Activated CD4-positive, alpha-beta T cell treated with anti-CD3 and anti-CD28 coated beads, Interleukin-2, amount 50 U/mL, for 24 hours (primary cell): ENCODE data around the gene HYAL3.
"Not testable (repeated sequence)": the region's sequence is repeated elsewhere in the genome, so short reads cannot be mapped to it uniquely, and the experiment has no call there.

Experiments
- DNase-seq, 2 donors: peaks; one replicate each; pipeline ENCODE4 v3.0.0-alpha.2; 2020; ENCODE audit warnings: low read depth in 1 of 2, low spot score in 1 of 2

HYAL3 gene

GRCh38 chr3:50292159-50293078 is 6.8 kb downstream of the HYAL3 start, which contains the start of gene IFRD2:
TSS of gene IFRD2 (minus strand) at chr3:50292429. CDS start at chr3:50292274, 155 bp downstream.
- peak; percentile 84 to 93 for DNase-seq

DNA sequence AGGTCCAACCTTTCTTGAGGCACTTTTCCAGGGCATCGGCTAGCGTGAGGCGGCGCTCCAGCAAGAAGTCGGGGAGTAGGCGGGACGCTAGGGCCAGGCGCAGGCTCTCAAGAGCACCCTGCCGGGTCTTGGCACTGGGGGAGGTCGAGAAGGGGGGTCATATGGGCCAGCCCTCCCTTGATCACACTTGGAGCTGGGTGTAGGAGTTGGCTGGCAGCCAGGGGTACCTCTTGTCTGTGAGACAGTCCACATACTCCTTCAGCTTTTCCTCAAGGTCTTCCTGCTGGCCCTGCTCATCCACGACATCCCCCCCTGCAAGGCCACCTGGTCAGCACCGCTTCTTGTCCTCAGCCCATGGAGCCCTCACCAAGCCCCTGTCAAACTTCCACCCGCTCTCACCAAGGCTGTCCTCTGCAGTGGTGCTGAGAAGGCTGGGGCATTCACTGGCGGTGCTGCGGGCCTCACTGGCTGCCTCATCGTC is 9.0 kb downstream of the HYAL3 start:
- DNase-seq, result no peak

DNA sequence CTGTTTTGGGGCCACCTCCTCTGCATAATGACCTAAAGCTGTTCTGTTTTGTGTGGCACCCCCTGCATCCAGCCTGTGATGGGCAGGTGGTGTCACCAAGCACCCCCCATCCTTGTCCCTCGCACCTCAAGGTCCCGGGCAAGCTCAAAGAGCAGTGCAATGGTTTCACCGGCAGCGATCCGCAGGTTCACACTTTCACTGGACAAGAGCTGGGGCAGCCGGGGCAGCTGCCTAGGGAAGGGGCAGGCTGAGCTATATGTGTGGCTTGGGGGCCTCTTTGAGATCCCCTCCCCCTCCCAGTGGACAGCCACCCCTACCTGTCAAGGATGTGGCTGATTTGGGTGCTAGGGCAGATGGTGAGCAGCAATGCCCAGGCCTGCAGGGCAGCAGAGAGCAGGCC is 10.1 kb downstream of the HYAL3 start:
- no peak for DNase-seq

- DNase-seq, result no peak
Observed at GRCh38 chr3:50288387-50289007, 10.7 kb downstream of the HYAL3 start.

DNA sequence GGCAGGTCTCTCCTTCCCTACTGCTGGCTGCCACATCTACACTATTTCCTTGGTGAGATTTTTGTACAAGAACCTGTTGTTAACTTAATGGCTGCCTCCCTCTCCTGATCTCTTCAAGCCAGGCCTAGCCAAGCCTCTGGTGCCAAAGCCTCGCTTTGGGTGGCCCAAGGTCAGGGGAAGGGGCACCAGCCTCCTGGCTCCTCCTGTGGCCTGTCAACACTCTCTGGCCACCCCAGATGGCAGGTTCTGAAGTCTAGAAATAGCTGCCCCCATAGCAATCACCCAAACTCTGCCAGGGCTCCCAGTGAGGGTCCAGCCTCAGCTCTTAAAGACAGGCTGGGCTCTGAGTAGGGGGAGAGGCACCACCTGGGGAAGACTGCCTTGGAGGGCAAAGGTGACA is 11.9 kb downstream of the HYAL3 start:
- no peak for DNase-seq

- DNase-seq, result no peak
Observed at GRCh38 chr3:50286322-50287227, 12.6 kb downstream of the HYAL3 start.

- DNase-seq, result not testable (repeated sequence)
Observed at GRCh38 chr3:50284121-50284520, 15.1 kb downstream of the HYAL3 start.

GRCh38 chr3:50279255-50280016 is 19.8 kb downstream of the HYAL3 start:
- DNase-seq, result no peak

- no peak for DNase-seq
Observed at GRCh38 chr3:50278880-50279224, 20.4 kb downstream of the HYAL3 start, which contains the start of gene LSMEM2. TSS of gene LSMEM2 (plus strand) at chr3:50279087. CDS start at chr3:50279114, 27 bp downstream.

GRCh38 chr3:50278123-50278879 is 20.9 kb downstream of the HYAL3 start:
- no peak for DNase-seq

DNA sequence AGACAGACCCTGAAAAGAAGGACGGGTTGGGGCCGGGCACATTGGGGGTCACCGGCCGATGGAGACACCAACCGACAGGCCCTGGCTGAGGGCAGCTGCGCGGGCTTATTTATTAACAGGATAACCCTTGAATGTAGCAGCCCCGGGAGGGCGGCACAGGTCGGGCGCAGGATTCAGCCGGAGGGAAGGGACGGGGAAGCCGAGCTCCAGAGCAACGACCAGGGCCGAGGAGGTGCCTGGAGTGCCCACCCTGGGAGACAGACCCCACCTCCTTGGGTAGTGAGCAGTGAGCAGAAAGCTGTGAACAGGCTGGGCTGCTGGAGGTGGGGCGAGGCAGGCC is 22.5 kb downstream of the HYAL3 start:
- no peak for DNase-seq

GRCh38 chr3:50275996-50276761 is 23.0 kb downstream of the HYAL3 start:
- DNase-seq, result no peak

DNA sequence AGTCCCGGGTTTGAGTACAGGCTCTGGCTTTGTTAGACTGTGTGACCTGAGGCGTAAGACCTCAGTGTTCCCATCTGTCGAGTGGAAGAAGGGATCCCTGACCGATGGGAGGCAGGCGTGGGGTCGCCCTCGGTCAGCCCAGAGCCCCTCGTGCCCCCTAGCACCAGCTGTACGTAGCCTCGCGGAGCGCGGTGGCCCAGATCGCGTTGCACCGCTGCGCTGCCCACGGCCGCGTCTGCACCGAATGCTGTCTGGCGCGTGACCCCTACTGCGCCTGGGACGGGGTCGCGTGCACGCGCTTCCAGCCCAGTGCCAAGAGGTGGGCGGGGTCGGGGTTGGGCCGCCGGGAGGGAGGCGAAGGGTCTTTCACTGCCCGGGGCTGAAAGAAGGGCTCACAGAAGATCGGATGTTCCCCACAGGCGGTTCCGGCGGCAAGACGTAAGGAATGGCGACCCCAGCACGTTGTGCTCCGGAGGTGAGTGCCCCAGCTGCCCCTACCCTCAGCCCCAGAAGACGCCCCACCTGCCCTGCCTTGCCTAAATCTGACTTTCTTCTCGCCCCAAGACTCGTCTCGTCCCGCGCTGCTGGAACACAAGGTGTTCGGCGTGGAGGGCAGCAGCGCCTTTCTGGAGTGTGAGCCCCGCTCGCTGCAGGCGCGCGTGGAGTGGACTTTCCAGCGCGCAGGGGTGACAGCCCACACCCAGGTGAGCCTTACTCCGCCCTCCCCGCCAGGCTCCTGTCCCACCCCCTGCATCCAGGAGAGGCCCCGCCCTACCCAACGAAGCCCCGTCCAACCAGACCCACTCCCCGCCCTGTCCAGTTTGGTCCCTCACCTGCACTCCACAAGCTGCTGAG is 23.8 kb downstream of the HYAL3 start:
- DNase-seq, result no peak

GRCh38 chr3:50274371-50275104 is 24.7 kb downstream of the HYAL3 start:
- DNase-seq, result peak; percentile 63 to 68

GRCh38 chr3:50273689-50274065 is 25.5 kb downstream of the HYAL3 start:
- DNase-seq, result no peak

GRCh38 chr3:50272911-50273688 is 26.1 kb downstream of the HYAL3 start:
- DNase-seq, result peak; percentile 80 to 88

DNA sequence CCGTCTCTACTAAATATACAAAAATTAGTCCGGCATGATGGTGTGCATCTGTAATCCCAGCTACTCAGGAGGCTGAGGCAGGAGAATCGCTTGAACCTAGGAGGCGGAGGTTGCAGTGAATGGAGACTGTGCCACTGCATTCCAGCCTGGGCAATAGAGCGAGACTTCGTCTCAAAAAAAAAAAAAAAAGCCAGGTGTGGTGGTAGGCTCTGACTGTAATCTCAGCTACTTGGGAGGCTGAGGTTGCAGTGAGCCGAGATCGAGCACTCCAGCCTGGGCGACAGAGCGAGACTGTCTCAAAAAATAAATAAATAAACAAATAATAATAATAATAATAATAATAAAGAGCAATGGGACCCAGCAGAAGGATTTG is 26.7 kb downstream of the HYAL3 start:
- not testable (repeated sequence) for DNase-seq
